Neural cell (in vitro differentiated cells): ENCODE data around the gene NUP133. TPM values are rescaled to one million over a fixed set of nuclear protein-coding genes. Genes with fewer than 3 reads are reported as not detected.

Source experiments
- H2AFZ ChIP-seq: fragments of 200-600, 300-800 bp; sonication (generic), shearing (Covaris generic); 2 replicates; pipeline ENCODE4 v1.6.0; 2014; ENCODE audit warnings: low read depth, mild to moderate bottlenecking, antibody characterized with exemption, low read length, moderate library complexity
- H3F3A ChIP-seq: fragments of 200-600 bp; shearing (Covaris generic); 2 replicates; pipeline ENCODE4 v1.6.1; 2016; ENCODE audit warnings: mild to moderate bottlenecking, moderate library complexity, mixed read lengths, antibody characterized with exemption, low read length; ENCODE audit not compliant: insufficient read depth, poor library complexity, severe bottlenecking
- H3K27ac ChIP-seq: fragments of 200-600, 300-800 bp; sonication (generic), shearing (Covaris generic); 2 replicates; pipeline ENCODE4 v1.5.1; 2014; ENCODE audit warnings: mild to moderate bottlenecking, low read length, moderate library complexity
- H3K27me3 ChIP-seq: fragments of 300-800, 200-600 bp; sonication (generic), shearing (Covaris generic); 2 replicates; pipeline ENCODE4 v1.6.0; 2014; ENCODE audit warnings: mild to moderate bottlenecking, low read depth, low read length, moderate library complexity; ENCODE audit not compliant: insufficient read depth
- H3K36me3 ChIP-seq: fragments of 300-800, 200-600 bp; sonication (generic), shearing (Covaris generic); 2 replicates; pipeline ENCODE4 v1.5.1; 2014; ENCODE audit warnings: mild to moderate bottlenecking, antibody characterized with exemption, low read length, moderate library complexity; ENCODE audit not compliant: insufficient read depth
- H3K4me2 ChIP-seq: fragments of 300-800, 200-600 bp; sonication (generic), shearing (Covaris generic); 2 replicates; pipeline ENCODE4 v1.6.0; 2014; ENCODE audit warnings: mild to moderate bottlenecking, low read length
- H3K4me3 ChIP-seq: fragments of 300-800, 200-600 bp; sonication (generic), shearing (Covaris generic); 2 replicates; pipeline ENCODE4 v1.5.1; 2014; ENCODE audit warnings: mild to moderate bottlenecking, low read length, moderate library complexity
- H3K79me2 ChIP-seq: fragments of 200-600 bp; shearing (Covaris generic); replicated peaks from 2 replicates; pipeline ENCODE4 v1.6.0; 2014; ENCODE audit warnings: mild to moderate bottlenecking, low read length, moderate library complexity; ENCODE audit not compliant: insufficient read depth
- H3K9ac ChIP-seq: fragments of 300-800, 200-600 bp; sonication (generic), shearing (Covaris generic); 2 replicates; pipeline ENCODE4 v1.6.1; 2016; ENCODE audit warnings: mild to moderate bottlenecking, low read length, mixed read lengths
- H3K9me2 ChIP-seq: fragments of 200-600 bp; shearing (Covaris generic); 2 replicates; pipeline ENCODE4 v1.6.1; 2016; ENCODE audit warnings: mild to moderate bottlenecking, low read length, mixed read lengths; ENCODE audit not compliant: insufficient read depth
- H3K9me3 ChIP-seq: fragments of 200-600, 300-800 bp; sonication (generic), shearing (Covaris generic); 2 replicates; pipeline ENCODE4 v1.6.1; 2016; ENCODE audit warnings: mild to moderate bottlenecking, mixed run types, low read length, moderate library complexity, mixed read lengths
- H4K20me1 ChIP-seq: fragments of 200-600 bp; shearing (Covaris generic); 2 replicates; pipeline ENCODE4 v1.6.1; 2016; ENCODE audit warnings: mild to moderate bottlenecking, mixed run types; ENCODE audit not compliant: insufficient read depth
- CTCF ChIP-seq: fragments of 450-650 bp; IDR thresholded peaks from 2 replicates; pipeline ENCODE4 v1.5.1; 2014; ENCODE audit warnings: antibody characterized with exemption, mild to moderate bottlenecking, moderate library complexity; ENCODE audit not compliant: poor library complexity, severe bottlenecking
- EP300 ChIP-seq: fragments of 450-650 bp; conservative IDR thresholded peaks from 2 replicates; pipeline ENCODE4 v1.6.1; 2014; ENCODE audit warnings: antibody characterized with exemption, mild to moderate bottlenecking, moderate library complexity; ENCODE audit not compliant: poor library complexity, severe bottlenecking
- EZH2 ChIP-seq: fragments of 200-600, 300-800 bp; shearing (Covaris generic), sonication (generic); IDR thresholded peaks from 2 replicates; pipeline ENCODE4 v1.6.1; 2014; ENCODE audit warnings: antibody characterized with exemption, low read length, borderline replicate concordance, mild to moderate bottlenecking; ENCODE audit not compliant: insufficient read depth, poor library complexity, severe bottlenecking
- MXI1 ChIP-seq: fragments of 450-650 bp; conservative IDR thresholded peaks from 2 replicates; pipeline ENCODE4 v1.6.1; 2014; ENCODE audit warnings: antibody characterized with exemption, mild to moderate bottlenecking; ENCODE audit not compliant: poor library complexity, severe bottlenecking
- POLR2AphosphoS5 ChIP-seq: IDR thresholded peaks from 2 replicates; pipeline ENCODE4 v1.6.1; 2012
- RAD21 ChIP-seq: fragments of 450-650 bp; conservative IDR thresholded peaks from 2 replicates; pipeline ENCODE4 v1.6.1; 2014; ENCODE audit warnings: antibody characterized with exemption, mild to moderate bottlenecking, moderate library complexity
- REST ChIP-seq: IDR thresholded peaks from 2 replicates; pipeline ENCODE4 v1.6.1; 2012; ENCODE audit warnings: borderline replicate concordance
- SMC3 ChIP-seq: fragments of 450-650 bp; conservative IDR thresholded peaks from 2 replicates; pipeline ENCODE4 v1.6.1; 2014; ENCODE audit warnings: antibody characterized with exemption, mild to moderate bottlenecking, moderate library complexity; ENCODE audit not compliant: poor library complexity
- TAF1 ChIP-seq: IDR thresholded peaks from 2 replicates; pipeline ENCODE4 v1.6.1; 2012; ENCODE audit warnings: low read depth
- polyA plus RNA-seq: library from polyadenylated mRNA; depleted of rRNA; stranded (reverse); fragments of >200 nt; gene quantifications from 2 replicates; pipeline ENCODE4 v1.2.3, GENCODE V29; 2014

The NUP133 gene
- polyA plus RNA-seq, 1 donor from 2014 or later, result 73.4 TPM

- no peaks in the 10 kb centered on the region for H3F3A ChIP-seq
- no peaks in the 10 kb centered on the region for H3K9me2 ChIP-seq
Observed at GRCh38 chr1:229448354-229448753, 59.8 kb downstream of the NUP133 start.

GRCh38 chr1:229447809-229448252 lies 60.3 kb downstream of the NUP133 start:
- Histone ChIP-seq H3F3A (no peaks in the 10 kb centered on the region), H3K9ac (no peak overlapping the region), H4K20me1 (no peaks in the 10 kb centered on the region), H3K36me3 (peaks cover 4% of the 10 kb centered on the region), H2AFZ (no peak overlapping the region), H3K4me3 (no peak overlapping the region), H3K27me3 (no peaks in the 10 kb centered on the region), H3K27ac (no peak overlapping the region), H3K79me2 (no peaks in the 10 kb centered on the region), H3K4me2 (no peak overlapping the region), H3K9me3 (no peaks in the 10 kb centered on the region), H3K9me2 (no peaks in the 10 kb centered on the region)
- no peak for TF ChIP-seq EP300
- no peak for TF ChIP-seq RAD21
- TF ChIP-seq REST, result no peak
- TF ChIP-seq POLR2AphosphoS5, result no peak
- TF ChIP-seq MXI1, result no peak
- TF ChIP-seq CTCF, result no peak

More at GRCh38 chr1:229448354-229448753, 59.8 kb downstream of the NUP133 start:
- H3K9ac ChIP-seq, result no peak overlapping the region
- TF ChIP-seq POLR2AphosphoS5, result no peak
- TF ChIP-seq TAF1, result no peak
- TF ChIP-seq MXI1, result no peak
- TF ChIP-seq EP300, result no peak
- no peak for TF ChIP-seq REST
- TF ChIP-seq SMC3, result no peak
- TF ChIP-seq EZH2, result no peak
- no peak for TF ChIP-seq RAD21
- no peak for TF ChIP-seq CTCF
- no peak overlapping the region for H3K4me3 ChIP-seq
- H3K27me3 ChIP-seq, result no peaks in the 10 kb centered on the region
- H3K79me2 ChIP-seq, result no peaks in the 10 kb centered on the region
- H4K20me1 ChIP-seq, result no peaks in the 10 kb centered on the region
- H3K27ac ChIP-seq, result no peak overlapping the region
- H3K36me3 ChIP-seq, result peaks cover 4% of the 10 kb centered on the region
- no peak overlapping the region for H3K4me2 ChIP-seq
- no peaks in the 10 kb centered on the region for H3K9me3 ChIP-seq
- H2AFZ ChIP-seq, result no peak overlapping the region
